Left forelimb (tissue), 1 donor: ENCODE data around the gene RHOT2.
A peak's percentile ranks its signal among the peaks of the same experiment; 100 is the strongest.

Experiments
- DNase-seq: peaks from one replicate; pipeline ENCODE4 v3.0.0-alpha.2; 2018; ENCODE audit warnings: low spot score

The RHOT2 gene

DNA sequence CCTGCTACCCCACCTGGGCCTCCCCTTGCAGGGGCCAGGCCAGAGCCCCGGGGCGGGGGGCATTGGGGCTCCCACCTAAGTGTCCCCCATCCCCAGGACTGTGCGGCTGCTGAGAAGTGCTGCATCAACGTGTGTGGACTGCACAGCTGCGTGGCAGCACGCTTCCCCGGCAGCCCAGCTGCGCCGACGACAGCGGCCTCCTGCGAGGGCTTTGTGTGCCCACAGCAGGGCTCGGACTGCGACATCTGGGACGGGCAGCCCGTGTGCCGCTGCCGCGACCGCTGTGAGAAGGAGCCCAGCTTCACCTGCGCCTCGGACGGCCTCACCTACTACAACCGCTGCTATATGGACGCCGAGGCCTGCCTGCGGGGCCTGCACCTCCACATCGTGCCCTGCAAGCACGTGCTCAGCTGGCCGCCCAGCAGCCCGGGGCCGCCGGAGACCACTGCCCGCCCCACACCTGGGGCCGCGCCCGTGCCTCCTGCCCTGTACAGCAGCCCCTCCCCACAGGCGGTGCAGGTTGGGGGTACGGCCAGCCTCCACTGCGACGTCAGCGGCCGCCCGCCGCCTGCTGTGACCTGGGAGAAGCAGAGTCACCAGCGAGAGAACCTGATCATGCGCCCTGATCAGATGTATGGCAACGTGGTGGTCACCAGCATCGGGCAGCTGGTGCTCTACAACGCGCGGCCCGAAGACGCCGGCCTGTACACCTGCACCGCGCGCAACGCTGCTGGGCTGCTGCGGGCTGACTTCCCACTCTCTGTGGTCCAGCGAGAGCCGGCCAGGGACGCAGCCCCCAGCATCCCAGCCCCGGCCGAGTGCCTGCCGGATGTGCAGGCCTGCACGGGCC lies 35.2 kb upstream of the RHOT2 start:
- no peak for DNase-seq

DNA sequence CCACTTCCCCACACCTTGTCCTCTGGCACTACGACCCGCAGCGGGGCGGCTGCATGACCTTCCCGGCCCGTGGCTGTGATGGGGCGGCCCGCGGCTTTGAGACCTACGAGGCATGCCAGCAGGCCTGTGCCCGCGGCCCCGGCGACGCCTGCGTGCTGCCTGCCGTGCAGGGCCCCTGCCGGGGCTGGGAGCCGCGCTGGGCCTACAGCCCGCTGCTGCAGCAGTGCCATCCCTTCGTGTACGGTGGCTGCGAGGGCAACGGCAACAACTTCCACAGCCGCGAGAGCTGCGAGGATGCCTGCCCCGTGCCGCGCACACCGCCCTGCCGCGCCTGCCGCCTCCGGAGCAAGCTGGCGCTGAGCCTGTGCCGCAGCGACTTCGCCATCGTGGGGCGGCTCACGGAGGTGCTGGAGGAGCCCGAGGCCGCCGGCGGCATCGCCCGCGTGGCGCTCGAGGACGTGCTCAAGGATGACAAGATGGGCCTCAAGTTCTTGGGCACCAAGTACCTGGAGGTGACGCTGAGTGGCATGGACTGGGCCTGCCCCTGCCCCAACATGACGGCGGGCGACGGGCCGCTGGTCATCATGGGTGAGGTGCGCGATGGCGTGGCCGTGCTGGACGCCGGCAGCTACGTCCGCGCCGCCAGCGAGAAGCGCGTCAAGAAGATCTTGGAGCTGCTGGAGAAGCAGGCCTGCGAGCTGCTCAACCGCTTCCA lies 34.4 kb upstream of the RHOT2 start:
- DNase-seq = no peak

DNA sequence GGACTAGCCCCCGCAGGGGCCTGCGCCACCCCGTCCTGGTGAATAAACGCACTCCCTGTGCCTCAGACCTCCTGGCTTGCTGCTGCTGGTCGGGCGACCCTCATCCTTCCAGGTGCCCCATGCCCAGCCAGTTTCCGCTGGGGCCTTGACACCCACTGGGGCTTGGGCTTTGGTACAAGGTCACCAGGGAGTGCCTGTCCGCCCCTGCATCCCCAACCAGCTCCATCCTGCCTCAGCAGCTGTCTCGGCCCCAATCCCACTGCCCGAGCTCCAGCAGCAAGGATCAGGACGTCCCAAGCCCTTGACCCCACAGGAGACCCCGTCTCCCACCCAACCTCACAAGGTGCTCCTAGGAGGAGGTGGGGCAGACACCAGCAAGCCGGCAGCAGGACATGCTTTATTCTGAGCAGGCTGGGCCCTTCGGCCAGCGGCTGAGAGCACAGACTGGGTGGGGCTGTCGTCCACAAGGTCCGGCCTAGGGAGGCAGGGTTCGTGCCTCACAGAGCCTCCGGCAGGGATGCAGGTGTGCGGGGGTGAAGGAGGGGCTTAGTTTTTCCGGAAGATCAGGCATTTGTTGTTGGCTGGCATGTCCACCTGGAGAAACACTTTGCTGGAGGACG lies 33.8 kb upstream of the RHOT2 start:
- DNase-seq = no peak

DNA sequence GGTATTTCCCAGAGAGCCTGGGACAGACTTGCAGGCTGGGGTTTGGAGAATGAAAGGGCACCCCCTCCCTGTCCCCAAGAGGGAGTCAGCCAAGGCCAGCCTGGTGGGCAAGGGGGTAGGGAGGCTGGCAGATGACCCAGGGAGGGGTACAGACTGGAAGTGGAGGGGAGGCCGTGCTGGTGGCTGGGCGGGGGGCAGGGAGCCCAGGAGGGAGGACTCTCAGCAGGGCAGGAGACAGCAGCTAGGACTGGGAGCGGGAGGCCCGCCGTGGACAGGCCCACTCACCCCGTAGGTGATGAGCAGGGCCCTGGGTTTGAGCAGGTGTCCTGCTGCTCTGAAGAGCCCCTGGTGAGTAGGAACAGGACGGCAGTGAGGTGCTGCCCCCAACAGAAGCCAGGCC lies 32.9 kb upstream of the RHOT2 start:
- no peak for DNase-seq

DNA sequence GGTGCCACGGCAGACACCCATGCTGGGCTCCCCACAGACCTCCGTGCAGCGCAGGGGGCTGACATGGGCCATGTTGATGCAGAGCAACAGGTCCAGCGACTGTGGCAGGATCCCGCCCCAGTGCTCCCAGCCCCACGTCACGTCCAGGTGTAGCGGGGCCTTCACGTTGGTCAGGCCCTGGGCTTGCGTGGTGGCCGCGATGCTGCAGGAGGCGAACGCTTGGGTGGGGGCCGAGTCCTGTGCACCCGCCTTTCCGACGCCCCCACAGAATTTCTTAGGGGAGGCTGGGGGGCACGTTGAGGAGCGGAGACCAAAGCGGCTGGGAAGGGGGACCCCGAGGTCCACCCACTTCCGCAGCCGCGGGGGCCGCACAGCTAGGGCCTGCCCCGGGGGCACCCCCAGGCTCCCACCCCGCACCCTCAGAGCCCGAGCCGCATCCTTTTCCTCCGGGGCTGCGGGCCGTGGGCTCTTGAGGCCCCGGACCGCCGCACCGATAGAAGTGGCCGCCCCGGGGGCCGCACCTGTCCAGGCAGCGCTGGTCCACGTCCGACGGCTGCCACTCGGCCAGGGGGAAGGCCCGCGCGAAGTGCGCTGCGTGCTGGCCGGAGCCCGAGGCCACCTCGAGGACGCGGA lies 32.2 kb upstream of the RHOT2 start:
- DNase-seq = no peak

DNA sequence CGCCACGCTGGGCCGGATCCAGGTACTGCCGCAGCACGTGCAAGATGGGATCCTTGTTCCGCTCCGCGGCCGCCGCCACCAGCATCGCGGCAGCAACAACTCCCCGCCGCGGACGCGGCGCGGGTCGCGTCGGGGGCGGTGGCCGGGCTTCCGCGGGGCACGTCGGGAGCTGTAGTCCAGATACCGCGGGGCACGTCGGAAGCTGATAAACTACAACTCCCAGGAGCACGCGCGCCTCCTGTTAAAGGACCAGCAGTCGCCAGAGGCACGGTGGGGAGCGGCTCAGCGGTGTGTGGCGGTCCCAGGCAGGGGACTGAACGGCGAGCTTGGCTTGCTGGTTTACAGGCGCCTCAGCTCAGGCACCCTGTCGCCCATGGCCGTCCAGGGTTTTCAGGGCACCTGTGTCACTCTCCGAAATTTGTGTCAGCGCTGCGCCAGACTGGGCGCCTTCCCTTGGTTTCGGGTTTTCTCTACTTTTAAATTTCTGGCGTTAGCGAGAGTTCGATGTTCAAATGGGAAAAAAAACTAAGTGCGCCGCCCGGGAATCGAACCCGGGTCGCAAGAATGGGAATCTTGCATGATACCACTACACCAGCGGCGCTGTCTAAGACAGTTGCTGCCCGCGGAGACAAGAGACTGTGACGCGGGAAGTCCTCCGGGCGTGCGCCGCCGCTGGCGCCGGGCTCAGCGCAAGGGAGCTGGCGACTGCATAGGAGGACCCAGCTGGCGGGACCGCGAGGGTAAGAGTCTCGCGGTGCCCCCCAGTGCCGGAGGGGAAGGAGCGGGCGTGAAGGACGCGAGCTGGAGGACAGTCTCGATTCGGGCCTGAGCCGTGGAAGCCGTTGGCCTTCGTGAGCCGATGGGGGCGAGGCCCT lies 31.5 kb upstream of the RHOT2 start, which contains the start of gene METTL26:
Gene METTL26 (minus strand): TSS at position 100 of the 875 bp plus-strand sequence. CDS start 15 bp downstream, at position 85.
- DNase-seq = peak; percentile 96

DNA sequence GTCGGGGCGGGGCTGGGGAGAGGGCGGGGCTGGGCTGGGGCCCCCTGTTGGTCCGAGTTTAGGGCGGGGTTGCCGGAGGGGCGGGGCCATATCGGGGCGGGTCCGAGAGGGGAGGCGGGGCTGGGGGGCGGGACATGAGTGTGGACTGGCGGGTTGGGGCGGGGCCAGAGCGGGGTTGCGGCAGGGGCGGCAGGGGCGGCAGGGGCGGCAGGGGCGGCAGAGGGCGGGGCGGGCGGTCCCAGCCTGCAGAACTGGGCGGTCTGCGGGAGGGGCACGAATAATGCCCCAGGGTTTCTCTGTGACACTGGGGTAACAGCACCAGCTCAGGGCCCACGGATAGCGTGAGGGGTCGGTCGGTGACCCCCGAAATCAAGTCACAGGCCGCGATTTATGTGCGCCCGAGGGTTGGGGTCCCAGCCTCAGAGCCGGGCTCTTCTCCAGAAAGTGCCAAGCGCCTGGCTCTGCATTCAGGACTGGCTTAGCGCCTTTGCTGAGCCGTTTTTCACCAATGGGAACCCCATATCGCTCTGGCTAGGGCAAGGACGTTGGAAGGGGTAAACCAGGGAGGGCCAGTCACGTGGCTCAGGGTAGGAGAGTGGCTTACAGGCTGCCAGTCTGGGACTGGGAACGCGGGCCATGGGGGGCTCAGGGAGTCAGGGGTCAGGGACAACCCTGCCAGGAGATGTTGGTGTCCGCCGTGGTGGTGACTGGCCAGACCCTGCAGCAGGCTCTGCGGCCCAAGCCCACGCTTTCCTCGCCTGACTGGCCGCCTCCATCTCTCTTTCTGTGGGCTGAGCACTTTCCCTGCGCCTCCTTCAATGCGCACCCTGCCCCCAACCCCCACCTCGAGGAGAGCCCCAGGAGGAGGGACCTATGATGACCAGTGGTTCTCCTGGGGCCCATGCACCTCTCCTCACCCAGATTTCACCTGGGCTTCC lies 30.6 kb upstream of the RHOT2 start:
- no peak for DNase-seq

DNA sequence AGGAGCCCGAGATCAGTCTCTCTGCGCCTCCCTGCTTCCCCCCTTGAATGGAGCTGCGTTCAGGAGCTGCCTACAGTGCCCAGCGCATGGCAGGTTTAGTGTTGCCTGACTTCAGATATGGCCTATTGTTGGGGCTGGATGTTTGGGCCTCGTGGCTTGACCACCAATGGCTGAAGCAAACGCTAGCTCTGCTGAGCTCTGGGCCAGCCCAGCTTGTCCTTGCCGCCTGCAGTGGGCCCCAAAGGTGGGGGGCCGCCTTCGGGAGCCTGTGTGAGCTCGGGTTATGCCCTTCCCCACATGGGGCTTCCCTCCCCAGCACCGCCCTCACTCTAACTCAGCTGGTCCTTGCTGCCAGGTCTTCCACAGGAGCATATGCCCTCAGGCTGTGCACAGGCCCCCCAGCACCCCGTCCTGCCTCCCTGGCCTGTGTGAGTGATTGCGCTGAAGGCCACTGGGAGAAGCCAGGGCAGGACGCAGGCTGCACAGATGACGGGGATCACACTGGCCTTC lies 29.8 kb upstream of the RHOT2 start:
- DNase-seq = no peak

DNA sequence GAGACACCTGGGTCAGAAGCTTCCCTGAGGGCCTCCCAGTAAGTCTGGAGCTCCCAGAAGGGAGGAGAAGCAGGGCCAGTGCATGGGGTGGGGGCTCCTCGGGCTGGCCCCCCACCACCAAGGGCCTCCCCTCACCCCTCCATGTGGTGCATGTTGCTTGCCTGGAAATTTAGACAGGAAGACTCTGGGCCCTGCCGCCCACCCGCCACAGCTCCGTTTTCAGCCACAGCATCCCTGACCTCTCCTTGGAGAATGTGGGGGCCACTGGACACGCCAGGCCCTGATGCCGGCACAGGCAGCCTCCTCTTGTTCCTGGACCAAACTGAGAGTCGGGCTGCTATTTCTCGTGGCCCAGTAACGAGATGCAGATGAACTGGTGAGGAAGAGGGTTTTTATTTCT lies 29.1 kb upstream of the RHOT2 start:
- DNase-seq = no peak

DNA sequence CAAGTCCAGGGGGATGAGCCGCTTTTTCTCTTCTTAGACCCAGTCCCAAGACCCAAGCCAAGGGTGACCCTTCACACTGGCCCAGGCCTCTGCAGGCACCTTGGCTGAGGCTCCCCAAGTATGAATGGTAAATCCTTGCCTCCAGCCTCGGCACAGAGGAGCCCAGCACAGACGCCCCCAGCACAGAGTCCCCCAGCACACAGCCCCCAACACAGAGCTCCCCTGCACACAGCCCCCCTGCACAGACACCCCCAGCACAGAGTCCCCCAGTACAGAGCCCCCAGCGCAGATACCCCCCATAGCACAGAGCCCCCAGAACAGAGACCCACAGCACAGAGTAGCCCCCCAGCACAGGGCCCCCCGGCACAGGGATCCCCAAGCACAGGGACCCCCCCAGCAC lies 27.3 kb upstream of the RHOT2 start:
- no peak for DNase-seq

DNA sequence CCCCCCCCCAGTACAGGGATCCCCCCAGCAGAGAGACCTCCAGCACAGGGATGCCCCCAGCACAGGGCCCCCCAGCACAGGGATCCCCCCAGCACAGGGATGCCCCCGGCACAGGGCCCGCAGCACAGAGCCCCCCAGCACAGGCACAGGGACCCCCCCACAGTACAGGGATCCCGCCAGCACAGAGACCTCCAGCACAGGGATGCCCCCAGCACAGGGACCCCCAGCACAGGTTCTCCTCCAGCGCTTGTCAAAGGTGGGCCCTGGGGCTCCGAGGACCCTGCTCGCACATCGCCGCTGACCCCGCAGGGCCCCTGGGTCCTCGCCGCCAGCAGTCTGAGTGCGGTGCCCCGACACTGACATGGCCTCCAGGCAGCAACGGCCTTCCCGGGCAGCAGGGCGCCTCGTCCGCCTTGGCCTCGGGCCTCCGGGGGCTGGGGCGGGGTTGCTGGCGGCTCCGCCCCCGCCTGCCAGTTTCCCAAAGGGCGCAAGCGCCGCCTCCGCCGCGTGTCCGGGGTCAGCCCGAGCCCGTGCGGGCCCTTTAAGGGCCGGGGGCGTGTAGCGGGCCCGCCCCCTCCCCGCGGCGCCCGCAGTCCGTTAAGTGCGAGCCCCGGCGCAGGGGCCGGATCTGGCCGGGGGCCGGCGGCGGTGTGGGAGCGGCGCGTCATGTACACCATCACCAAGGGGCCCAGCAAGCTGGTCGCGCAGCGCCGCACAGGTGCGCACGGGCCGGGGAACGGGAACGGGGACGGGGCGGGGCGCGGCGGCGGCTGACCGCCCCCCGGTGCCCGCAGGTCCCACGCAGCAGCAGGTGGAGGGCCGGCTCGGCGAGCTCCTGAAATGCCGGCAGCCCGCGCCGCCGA lies 26.4 kb upstream of the RHOT2 start, which contains the start of gene MCRIP2:
Gene MCRIP2 (plus strand): TSS at position 503 of the 863 bp plus-strand sequence. CDS start 164 bp downstream, at position 667.
- DNase-seq = peak; percentile 86

DNA sequence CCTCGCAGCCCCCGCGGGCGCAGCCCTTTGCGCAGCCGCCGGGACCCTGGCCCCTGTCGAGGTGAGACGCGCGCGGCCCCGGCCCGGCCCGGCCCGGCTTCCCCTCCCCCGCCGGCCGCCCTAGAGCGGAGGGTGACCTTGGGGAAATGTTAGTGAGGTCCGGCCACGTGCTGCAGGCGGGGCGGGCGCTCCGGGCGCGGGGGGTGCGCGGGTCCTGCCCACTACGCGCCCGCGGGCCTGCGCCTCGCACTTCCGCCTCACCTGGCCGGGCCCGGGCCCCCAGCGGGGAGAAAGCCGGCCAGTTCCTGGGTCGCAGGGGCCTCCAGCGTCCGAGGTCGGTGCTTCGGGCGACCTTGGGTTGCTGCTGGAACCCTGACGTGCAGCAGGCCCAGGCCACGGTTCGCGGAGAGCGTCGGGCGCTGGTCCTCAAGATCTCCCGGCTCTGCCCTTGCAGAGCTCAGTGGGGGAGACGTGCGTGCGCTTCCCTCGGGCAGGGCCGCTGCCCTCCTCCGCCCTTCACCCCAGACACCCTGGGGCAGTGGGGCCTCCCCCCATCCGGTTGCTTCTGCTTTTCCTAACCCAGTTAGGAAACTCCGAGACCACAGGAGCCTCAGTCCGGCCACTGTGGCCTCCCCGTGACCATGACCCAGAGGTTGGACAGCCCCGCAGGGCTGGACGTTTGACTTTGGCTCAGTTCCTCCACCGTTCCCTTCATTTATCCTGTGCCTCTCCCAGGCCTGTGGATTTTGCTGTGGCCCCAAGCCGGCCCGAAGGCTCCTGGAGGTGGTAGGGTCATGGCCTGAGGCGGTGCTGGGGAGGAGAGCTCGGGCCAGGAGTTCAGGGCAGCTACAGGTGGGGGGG lies 25.5 kb upstream of the RHOT2 start:
- DNase-seq = no peak

DNA sequence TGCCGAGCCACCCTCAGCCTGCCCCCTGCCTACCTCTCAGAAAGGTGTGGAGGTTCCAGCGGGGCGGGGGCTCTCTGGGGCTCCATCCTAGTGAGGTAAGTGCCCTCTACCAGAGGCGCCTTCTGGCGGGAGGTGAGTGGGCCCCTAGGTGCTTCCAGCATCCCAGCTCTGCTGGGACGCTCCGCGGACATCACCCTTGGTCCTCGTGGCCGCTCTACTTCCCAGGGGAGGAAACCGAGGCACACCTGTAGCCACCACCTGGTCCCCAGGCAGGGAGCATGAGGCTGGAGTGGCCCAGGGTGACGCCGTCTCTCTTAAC lies 24.9 kb upstream of the RHOT2 start:
- no peak for DNase-seq

DNA sequence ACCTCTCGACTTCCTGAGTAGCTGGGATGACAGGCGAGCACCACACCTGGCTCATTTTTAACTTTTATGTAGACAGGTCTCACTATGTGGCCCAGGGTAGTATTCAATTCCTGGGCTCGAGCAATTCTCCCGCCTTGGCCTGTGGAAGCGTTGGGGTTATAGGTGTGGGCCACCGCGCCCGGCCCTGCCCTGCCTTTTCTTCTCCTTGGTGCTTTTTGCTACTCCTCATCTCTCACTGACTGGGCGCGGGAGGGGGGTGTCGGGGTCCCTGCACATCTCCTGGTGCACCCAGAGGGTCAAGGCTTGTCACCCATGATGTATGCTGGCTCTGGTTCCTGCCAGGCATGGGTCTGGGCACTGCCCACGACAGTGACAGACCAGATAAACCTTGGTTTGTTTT lies 23.4 kb upstream of the RHOT2 start:
- DNase-seq = no peak

DNA sequence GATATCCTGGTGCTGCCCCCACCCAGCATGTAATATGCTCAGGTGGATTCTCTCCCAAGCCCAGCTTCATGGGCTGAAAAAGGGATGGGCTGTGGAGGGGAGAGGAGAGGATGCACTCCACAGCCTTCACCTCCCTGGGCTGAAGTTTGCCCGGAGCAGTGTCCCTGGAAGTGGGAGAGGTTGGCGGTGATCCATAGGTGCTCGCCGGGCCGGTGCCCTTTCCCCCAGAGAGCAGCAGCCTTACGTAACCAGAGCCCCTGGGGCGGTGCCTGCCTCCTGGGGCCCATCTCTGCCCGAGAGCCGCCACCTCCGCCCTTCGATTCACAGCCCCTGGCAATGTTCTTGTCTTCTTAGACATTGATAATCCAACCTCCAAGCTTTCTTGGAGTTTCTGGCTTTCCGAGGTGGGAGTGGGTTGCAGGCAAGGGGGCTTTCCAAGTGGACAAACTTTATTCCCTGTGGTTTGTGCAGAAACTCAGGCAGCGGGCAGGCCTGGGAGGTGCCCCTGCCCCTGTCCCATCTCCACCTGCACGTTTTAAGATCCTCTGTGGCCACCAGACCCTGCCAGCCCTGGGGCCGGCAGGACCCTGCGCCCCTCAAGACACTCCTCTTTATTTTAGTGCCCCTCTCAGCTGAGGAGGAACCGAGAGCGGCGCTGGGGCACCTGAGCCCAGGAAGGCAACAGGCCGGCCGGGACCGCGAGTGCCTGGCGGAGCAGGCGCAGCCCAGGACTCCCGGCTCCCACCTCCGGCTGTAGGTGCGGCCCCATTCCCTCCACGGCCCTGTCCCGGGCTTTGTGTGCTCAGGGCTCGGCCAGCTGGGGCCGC lies 21.9 kb upstream of the RHOT2 start:
- DNase-seq = no peak

DNA sequence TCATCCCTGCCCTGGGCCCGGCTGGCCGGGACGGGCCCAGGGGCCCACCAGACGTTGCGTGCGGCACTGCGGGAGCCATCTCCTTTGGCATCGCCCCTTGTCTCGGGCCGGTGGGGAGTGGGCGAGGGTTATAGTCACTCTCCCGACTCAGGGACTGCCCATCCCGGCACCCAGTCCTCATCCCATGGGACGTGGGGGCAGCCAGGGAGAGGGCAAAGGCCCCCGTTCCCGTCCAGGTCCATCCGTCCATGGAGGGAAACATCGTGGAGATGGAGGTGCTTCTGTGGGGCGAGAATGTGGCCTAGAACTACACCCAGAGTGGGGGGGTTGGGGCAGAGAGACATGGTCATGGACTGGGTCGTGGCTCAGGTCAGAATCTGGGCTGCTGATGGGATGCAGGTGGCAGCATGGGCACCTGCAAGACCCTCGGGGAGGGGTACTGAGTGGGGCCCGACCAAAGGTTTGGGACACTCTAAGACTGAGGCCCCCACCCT lies 21.2 kb upstream of the RHOT2 start:
- DNase-seq = no peak
